Measurements from ENCODE around the gene ABRACL.

Gene ABRACL

DNA sequence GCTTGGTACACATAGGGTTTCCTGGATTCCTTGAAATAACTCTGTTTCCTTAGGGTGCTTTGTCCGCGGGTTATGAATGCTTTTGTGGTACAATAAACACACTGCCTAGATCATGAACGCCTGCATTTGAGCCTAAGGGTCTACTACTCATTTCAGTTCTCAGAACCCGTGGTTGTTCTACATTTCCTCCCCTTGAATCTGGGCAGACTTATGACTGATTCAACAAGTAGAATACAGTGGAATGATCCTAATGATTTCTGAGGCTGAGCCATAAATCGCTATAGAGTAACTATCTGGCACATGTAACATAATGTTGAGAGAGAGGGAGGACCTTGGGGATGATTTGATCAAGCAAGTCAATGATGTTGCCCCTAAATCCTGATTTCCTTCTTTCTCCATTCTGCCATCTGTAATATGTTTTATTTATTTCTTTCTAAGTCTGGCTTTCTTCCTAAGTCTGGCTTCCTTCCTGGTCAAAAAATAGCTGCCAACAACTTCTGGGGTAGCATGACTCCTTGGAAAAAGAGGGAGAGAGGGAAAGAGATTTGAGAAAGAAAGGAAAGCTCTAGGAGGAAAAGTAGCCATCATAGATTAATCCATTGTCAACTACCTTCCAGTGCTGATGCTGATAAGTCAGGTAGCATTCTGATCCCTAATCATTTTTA lies 23.0 kb downstream of the ABRACL start:
- in situ Hi-C loops (cut with MboI; ENCODE audit: low sequenced_read_pairs), result no loop called here

DNA sequence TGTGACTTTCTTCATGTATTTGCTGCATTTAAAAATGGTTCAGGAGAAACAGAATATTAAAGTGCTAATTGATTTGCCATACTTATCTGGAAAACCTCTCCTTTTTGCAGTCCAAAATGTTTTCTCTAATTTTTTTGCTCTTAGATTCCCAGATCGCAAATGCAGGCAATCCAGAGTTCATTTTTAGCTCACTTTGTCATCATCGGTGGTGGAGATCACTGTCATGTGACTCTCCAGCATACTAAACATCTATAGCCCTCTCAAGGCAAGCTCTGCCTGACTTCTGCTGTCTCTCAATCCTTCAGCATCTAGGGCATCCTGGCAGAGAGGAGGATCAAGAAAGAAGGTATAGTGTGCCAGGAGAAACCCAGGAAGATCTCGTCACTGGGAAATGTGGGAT lies 24.8 kb downstream of the ABRACL start:
- in situ Hi-C loops (cut with MboI; ENCODE audit: low sequenced_read_pairs), result no loop called here

DNA sequence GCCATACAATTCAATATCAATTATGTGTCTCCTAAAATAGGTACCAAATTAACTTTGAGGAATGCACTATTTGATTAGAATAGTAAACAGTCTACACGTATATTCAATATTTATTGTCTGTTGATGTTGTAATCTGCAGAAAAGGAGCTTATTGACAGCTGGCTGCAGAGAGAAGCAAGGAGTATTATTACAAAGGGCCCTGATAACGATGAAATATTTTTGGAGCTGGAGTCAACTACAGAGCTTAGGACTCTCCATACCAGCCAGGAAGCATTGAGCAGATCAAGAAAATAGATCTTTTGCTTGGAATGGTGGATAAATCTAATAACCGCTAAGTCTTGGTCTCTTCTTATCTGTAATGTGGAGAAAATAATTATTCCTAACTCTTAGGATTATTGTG lies 25.5 kb downstream of the ABRACL start:
- in situ Hi-C loops (cut with MboI; ENCODE audit: low sequenced_read_pairs), result no loop called here

DNA sequence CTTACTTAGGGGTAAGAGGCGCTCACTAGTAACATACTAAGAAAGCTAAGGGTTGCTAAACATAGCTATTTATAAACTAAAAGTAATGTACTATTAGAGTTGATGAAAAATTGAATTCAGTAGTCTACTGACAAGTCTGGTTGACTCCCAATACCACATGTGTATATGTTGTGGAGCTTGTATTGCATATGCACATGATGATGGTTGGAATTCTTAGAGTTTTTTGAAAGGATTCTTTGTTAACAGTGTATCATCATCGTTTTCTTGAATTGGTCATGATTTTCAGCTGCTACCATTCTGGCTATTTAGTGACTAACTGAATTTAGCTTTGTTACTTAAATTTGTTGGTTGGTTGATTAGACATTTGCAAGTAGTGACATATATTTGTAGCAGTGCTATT lies 27.2 kb downstream of the ABRACL start:
- in situ Hi-C loops (cut with MboI; ENCODE audit: low sequenced_read_pairs), result no loop called here

DNA sequence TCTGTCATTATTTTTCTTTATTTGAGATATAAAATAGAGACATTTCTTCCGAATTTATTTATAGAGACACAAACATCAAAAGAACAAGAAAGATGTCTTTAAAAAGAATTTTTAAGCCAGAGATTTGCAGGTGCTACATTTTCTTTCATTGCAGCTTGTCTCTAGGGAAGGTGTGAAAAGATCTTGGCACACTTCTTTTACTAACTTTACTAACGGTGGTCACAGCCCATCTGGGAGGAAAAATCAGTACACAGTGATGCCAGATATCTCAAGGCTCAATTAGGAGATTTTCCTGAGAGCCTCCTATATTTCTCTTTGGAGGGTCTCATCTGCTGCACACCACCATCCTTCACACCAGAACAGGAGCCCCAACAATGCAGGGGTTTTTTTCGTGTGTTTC lies 29.5 kb downstream of the ABRACL start:
- in situ Hi-C loops (cut with MboI; ENCODE audit: low sequenced_read_pairs), result no loop called here

DNA sequence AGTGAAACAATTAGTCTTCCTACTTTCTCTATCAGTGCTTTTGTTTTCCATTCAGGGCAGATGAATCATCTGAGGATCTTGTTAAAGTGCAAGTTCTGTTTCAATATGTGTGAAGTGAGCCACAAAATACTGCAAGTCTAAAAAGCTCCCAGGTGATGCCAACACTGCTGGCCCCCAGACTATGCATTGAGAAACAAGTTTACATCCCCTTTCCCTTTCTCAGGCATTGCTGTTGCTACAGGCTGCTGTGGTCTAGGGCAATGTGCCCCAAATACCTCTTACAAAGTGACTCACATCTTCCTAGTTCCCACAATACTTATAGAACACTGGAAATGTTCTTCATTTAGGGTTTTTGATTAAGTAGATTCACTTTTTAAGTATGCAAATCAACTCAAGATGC lies 31.8 kb downstream of the ABRACL start:
- in situ Hi-C loops (cut with MboI; ENCODE audit: low sequenced_read_pairs), result no loop called here

DNA sequence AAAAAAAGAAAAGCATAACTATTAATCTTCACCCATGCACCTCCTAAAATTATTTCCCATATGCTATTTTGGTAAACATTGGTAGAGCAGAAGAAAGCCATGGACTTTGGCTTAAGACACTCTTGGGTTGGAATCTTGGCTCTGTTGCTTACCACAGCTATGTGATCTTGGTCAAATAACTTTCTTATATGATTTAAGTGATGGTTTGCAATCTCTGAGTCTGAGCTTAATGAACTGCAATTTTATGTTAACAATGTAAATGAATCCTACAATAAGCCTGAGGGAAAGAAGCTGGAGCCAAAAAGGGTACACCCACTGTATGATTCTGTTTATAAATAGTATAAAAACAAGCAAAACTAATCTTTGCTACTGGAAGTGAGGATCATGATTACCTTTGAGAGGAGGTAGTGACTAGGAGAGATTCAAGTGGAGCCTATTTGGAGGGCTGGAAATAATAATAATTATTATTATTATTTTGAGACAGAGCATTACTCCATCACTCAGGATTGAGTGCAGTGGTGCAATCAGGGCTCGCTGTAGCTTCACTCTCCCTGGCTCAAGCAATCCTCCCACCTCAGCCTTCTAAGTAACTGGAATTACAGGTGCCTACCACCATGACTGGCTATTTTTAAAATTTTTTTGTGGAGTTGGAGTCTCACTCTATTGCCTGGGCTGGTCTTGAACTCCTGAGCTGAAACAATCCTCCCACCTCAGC lies 34.5 kb downstream of the ABRACL start:
- in situ Hi-C loops (cut with MboI; ENCODE audit: low sequenced_read_pairs), result no loop called here

DNA sequence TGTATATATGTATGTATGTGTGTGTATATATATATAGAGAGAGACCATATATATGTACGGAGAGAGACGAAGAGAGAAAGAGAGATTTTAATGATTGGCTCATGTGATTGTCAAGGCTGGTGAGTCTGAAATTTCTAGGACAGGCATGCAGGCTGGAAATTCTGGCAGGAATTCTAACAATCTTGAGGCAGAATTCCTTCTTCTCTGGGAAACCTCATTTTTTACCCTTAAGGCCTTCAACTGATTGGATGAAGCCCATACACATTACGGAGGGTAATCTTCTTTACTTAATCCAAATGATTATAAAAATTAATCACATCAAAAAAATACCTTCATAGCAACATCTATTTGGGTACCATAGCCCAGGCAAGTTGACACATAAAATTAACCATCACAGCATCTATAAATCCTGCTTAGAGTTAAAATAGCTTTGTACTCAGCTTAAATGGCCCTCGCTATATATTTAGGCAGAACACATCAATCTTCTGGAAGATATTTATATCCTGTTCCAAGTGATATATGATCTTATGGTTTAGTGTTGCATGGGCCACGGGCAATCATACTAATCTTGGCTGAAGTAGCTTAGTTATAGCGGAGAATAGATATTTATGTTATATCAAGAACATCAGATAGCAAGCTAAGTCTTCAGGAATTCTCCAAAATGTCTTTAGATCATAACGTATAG lies 36.6 kb downstream of the ABRACL start:
- in situ Hi-C loops (cut with MboI; ENCODE audit: low sequenced_read_pairs), result no loop called here

DNA sequence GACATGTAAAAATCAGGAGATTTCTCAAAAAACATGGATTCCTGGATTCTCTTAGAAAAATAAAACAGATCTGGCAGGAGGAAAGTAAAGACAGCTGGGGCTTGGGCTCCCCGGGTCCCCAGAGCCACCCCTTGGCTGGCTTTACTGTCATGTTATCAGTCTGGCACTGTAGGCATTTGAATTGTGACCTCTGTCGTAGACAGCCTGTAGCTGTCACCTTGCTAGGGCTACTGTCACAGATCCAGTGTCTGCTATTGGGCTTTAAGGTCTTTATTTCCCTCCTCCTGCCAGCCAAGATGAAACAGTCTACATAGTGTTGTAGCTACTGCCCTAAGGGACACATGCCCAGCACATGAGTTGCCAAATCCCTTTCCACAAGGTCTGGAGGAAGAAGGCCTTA lies 37.5 kb downstream of the ABRACL start:
- in situ Hi-C loops (cut with MboI; ENCODE audit: low sequenced_read_pairs), result no loop called here

DNA sequence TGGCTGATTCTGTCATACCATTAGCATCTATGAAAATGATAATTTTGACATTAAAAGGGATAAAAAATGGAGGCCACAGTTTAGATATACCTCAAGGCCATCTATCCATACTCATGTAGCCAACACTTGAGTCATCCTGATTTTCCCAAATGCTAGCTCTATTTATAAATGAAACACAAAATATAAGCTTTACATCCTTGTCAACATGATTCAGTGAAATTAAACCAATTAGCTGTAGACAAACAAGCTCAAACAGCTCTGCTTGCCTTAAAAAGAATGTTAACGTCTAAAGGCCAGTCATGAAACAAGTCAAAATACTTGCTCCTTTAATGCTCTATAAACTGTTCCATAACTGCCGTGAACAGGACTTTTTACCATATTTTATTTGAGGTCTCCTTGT lies 40.3 kb downstream of the ABRACL start:
- in situ Hi-C loops (cut with MboI; ENCODE audit: low sequenced_read_pairs), result no loop called here

DNA sequence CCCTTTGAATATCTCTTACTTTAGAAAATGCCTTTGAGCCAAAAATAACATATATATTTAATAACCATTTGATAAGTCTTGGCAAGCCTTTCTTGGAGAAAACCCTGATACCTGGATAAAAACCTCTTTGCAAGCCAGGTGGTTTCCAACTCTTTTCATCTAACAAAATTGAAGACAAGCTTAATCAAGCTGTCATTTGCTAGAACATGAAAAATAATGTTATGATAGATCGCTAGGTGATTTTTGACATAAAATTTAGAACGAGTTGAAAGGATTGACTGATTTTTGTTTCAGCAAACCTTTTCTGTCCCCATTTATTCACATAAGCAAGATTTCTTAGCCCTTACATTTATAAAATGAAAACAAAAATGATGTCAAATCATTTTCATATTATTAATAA lies 44.6 kb downstream of the ABRACL start:
- in situ Hi-C loops (cut with MboI; ENCODE audit: low sequenced_read_pairs), result no loop called here

DNA sequence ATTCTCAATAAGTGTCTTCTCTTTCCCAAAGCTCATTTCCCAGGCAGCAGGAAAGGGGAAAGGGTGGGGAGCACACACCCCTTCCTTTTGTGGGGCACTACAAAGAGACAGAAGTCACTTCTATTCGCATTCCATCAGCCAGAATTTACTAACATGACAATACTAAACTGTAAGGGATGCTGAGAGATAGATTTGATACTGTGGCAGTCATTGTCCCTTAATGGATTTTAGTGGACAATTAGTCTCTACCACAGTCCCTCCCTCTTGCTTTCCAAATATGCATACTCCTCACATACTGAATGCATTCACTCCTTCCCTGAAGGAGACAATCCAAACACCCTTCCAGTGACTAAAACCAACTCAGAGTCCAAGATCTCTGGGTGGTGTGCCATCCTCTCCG lies 50.5 kb downstream of the ABRACL start:
- in situ Hi-C loops (cut with MboI; ENCODE audit: low sequenced_read_pairs), result no loop called here

DNA sequence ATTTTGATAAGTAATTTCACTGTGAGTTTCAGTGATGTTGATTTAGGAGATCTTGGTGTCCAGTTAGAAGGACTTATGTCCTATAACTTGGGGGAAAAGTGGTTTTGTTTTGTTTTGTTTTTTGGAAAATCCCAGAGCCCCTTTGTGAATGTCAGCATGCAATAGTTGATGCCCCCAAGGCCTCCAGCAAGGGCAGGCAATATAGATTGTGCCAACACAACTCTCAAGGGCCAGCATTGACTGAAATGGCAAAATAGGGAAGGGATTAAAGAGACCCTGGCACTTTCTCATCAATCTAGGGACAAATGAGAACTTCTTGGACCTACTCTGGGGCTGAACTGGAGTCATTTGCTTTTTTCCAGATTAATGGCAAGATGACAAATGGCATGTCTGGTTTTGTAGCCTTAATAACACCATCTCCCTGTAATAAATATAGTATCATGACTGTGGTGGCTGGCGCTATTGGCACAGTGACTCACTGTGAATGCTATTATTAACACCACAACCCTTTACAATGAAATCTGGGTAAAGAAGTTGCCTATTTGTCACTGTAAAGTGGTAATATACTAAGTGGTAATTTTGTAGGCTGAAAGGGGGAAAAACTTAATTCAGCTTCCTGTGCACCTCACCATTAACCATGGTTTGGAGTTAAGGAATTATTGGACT lies 51.8 kb downstream of the ABRACL start:
- in situ Hi-C loops (cut with MboI; ENCODE audit: low sequenced_read_pairs), result no loop called here

DNA sequence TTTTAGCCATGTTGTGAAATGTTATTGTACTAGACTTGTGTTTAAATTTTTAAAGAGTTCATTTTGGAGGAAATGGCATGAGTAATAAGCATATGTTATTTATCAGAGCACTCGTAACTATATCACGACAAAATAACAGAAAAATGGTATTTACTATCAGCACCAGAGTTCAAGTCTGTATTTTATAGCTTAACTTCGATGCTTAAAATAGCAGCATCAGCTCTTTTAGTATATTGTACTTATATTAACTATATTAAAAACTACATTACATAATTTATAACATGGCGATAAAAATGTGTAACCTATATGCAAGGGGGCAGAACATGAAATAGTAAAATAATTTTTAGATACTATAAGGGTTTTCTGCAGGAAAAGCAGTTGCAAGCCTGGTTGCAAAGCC lies 52.9 kb downstream of the ABRACL start:
- in situ Hi-C loops (cut with MboI; ENCODE audit: low sequenced_read_pairs), result no loop called here

DNA sequence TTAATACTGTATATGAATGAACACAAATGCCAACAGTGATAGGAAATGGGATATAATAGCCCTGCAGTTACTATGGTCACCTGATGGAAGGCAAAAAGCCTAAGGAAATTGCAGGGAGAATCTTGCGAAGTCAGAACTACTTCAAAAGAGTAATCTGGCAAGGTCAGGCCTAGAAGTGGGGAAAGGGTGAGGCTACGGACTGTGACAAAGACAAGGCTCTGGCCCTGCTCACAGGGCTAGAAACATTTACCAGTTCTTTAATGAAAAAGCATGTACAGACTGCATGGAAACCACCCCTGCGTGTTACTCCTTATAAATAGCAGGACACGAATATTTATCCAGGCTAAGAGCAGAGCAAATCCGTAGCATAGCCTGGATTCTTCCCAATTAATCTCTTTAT lies 53.8 kb downstream of the ABRACL start:
- in situ Hi-C loops (cut with MboI; ENCODE audit: low sequenced_read_pairs), result no loop called here

DNA sequence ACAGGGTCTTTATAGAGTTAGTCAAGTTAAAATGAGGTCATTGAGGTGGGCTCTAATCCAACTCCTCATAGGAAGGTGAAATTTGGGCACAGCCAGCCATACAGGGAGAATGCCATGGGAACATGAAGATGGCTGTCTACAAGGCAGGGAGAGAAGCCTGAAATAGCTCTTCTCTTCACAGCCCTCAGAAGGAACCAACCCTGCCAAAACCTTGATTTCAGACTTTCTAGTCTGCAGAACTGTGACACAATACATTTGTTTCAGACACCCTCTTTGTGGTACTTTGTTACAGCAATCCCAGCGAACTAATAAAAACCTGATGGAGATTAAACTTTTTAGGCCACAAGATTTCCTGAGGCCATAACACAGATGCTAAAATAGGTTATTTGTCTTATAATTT lies 63.3 kb downstream of the ABRACL start:
- in situ Hi-C loops (cut with MboI; ENCODE audit: low sequenced_read_pairs), result no loop called here
